ENCODE measurements around the gene RGL1. TPM values are rescaled to one million over a fixed set of nuclear protein-coding genes. Genes with fewer than 3 reads are reported as not detected.

RGL1 gene
- total RNA-seq, 1 donor from 2014 or later, result 3.2 TPM

- H3K27me3 ChIP-seq (ENCODE audit: control insufficient read depth, insufficient read depth, low read length), result no peaks in the 10 kb centered on the region
- H3K4me3 ChIP-seq (ENCODE audit: low read depth, low read length), result no peak overlapping the region
- H3K36me3 ChIP-seq (ENCODE audit: control insufficient read depth, insufficient read depth, low read length), result no peaks in the 10 kb centered on the region
- TF ChIP-seq, protein P1, sequence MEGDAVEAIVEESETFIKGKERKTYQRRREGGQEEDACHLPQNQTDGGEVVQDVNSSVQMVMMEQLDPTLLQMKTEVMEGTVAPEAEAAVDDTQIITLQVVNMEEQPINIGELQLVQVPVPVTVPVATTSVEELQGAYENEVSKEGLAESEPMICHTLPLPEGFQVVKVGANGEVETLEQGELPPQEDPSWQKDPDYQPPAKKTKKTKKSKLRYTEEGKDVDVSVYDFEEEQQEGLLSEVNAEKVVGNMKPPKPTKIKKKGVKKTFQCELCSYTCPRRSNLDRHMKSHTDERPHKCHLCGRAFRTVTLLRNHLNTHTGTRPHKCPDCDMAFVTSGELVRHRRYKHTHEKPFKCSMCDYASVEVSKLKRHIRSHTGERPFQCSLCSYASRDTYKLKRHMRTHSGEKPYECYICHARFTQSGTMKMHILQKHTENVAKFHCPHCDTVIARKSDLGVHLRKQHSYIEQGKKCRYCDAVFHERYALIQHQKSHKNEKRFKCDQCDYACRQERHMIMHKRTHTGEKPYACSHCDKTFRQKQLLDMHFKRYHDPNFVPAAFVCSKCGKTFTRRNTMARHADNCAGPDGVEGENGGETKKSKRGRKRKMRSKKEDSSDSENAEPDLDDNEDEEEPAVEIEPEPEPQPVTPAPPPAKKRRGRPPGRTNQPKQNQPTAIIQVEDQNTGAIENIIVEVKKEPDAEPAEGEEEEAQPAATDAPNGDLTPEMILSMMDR (IDR thresholded peaks at IDR 0.05; ENCODE audit: insufficient read depth, low read length, poor library complexity, severe bottlenecking), result no peak
- no peak for DNase-seq (ENCODE audit: low read depth)
These were observed 12.6 kb upstream of the RGL1 start for GRCh38 chr1:183792300-183792699.

- DNase-seq (ENCODE audit: low read depth), result no peak
- Histone ChIP-seq H3K4me3 (ENCODE audit: low read depth, low read length) (no peak overlapping the region), H3K36me3 (ENCODE audit: control insufficient read depth, insufficient read depth, low read length) (no peaks in the 10 kb centered on the region), H3K27me3 (ENCODE audit: control insufficient read depth, insufficient read depth, low read length) (no peaks in the 10 kb centered on the region)
- TF ChIP-seq, protein P1 (IDR thresholded peaks at IDR 0.05; ENCODE audit: insufficient read depth, low read length, poor library complexity, severe bottlenecking), result no peak
These were observed 10.8 kb upstream of the RGL1 start for GRCh38 chr1:183794088-183794487.

GRCh38 chr1:183800449-183800848 is 4.5 kb upstream of the RGL1 start:
- DNase-seq (ENCODE audit: low read depth), result no peak
- no peaks in the 10 kb centered on the region for H3K27me3 ChIP-seq (ENCODE audit: control insufficient read depth, insufficient read depth, low read length)
- TF ChIP-seq, protein P1 (IDR thresholded peaks at IDR 0.05; ENCODE audit: insufficient read depth, low read length, poor library complexity, severe bottlenecking), result no peak
- no peak overlapping the region for H3K4me3 ChIP-seq (ENCODE audit: low read depth, low read length)
- H3K36me3 ChIP-seq (ENCODE audit: control insufficient read depth, insufficient read depth, low read length), result no peaks in the 10 kb centered on the region

DNA sequence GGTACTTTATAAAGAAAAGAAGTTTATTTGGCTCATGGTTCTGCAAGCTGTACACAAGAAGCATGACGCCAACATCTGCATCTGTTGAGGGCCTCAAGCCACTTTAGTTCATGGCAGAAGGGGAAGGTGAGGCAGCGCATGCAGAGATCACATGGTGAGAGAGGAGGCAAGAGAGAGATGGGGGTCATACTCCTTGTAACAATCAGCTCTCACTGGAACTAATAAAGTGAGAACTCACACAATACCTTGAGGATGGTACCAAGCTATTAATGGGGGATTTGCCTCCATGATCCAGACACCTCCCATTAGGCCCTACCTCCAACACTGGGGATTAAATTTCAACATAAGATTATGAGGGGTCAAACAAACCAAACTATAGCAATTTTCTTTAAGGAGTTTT is 3.3 kb upstream of the RGL1 start:
- no peaks in the 10 kb centered on the region for H3K36me3 ChIP-seq (ENCODE audit: control insufficient read depth, insufficient read depth, low read length)
- H3K27me3 ChIP-seq (ENCODE audit: control insufficient read depth, insufficient read depth, low read length), result no peaks in the 10 kb centered on the region
- no peak overlapping the region for H3K4me3 ChIP-seq (ENCODE audit: low read depth, low read length)
- TF ChIP-seq, protein P1 (IDR thresholded peaks at IDR 0.05; ENCODE audit: insufficient read depth, low read length, poor library complexity, severe bottlenecking), result no peak
- no peak for DNase-seq (ENCODE audit: low read depth)

DNA sequence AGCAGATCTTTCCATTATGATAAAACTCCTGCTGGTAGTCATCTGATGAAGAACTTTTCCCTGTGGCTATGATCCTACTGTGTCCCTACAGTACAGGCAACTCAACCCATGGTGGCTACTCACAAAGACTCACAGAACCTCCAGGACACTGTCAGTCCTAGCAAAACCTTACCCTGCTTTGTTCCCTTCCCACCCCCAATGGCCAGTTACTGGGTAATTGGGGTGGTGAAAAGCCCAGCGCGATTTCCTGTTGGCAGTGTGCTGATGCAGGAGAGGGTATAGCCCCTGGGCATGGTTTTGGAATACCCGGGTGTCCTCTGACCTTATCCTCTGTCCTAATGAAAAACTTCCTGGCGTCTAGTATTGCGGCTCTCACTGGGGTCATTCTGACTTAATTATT is 533 bp upstream of the RGL1 start:
- Histone ChIP-seq H3K36me3 (ENCODE audit: control insufficient read depth, insufficient read depth, low read length) (no peaks in the 10 kb centered on the region), H3K27me3 (ENCODE audit: control insufficient read depth, insufficient read depth, low read length) (no peaks in the 10 kb centered on the region), H3K4me3 (ENCODE audit: low read depth, low read length) (no peak overlapping the region)
- TF ChIP-seq, protein P1 (IDR thresholded peaks at IDR 0.05; ENCODE audit: insufficient read depth, low read length, poor library complexity, severe bottlenecking), result no peak
- no peak for DNase-seq (ENCODE audit: low read depth)

DNA sequence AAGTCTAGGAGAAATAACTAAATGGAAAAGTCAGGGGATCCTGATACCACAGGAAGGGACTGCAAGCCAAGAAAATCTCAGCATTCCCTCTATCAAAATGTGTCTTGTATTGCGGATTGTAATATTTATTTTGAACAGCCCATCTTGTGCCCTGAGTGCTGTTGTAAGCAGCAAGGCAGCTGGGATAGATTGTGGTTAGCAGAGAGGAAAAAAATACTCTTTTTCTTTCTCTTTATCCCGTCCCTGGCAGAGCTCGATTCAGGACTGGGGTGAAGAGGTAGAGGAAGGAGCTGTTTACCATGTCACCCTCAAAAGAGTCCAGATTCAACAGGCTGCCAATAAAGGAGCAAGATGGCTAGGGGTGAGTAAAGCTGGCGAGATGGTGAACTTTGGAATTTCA is 1.2 kb downstream of the RGL1 start:
- H3K27me3 ChIP-seq (ENCODE audit: control insufficient read depth, insufficient read depth, low read length), result no peaks in the 10 kb centered on the region
- H3K4me3 ChIP-seq (ENCODE audit: low read depth, low read length), result peak overlapping the region; percentile 3
- DNase-seq (ENCODE audit: low read depth), result no peak
- H3K36me3 ChIP-seq (ENCODE audit: control insufficient read depth, insufficient read depth, low read length), result no peaks in the 10 kb centered on the region
- TF ChIP-seq, protein P1 (IDR thresholded peaks at IDR 0.05; ENCODE audit: insufficient read depth, low read length, poor library complexity, severe bottlenecking), result no peak
